HepG2 (cell line): ENCODE measurements around the gene MYBL2. TPM values are rescaled to one million over a fixed set of nuclear protein-coding genes. Genes with fewer than 3 reads are reported as not detected.

ENCODE experiments used
- ATAC-seq: fragments of 200-7000 bp; cut with Tn5 transposase; 3 replicates; pipeline ENCODE4 v1.9.1; 2020; ENCODE audit warnings: mild to moderate bottlenecking, moderate library complexity
- BruUV-seq: library from RNA; stranded (reverse); fragments of 400-500 nt; replicated peaks from 2 replicates; lab custom pipeline; 2021; lab: Mats Ljungman, UMichigan
- CTCF ChIA-PET: fragments of 300-600 bp; formaldehyde crosslinking; extraction: SDS; loops from one replicate; lab custom pipeline; 2021; ENCODE audit warnings: low total read pairs, inconsistent platforms, low intra/inter-chr PET ratio; lab: Yijun Ruan, JAX
- POLR2A ChIA-PET: fragments of 350-600 bp; sonication (Branson Sonifier 250); formaldehyde crosslinking; loops from one replicate; lab custom pipeline; 2020; ENCODE audit warnings: antibody characterized with exemption, inconsistent platforms; lab: Yijun Ruan, JAX
- DNase-seq: peaks from one replicate; pipeline ENCODE4 v3.0.0-alpha.2; 2015; ENCODE audit warnings: low spot score
- FAIRE-seq: peaks from 3 replicates; lab custom pipeline; 2011; peaks lifted over from hg19 to GRCh38; lab: Jason Lieb, UNC
- H2AFZ ChIP-seq: one replicate; pipeline ENCODE4 v1.6.1; 2011; ENCODE audit warnings: low read length, inconsistent platforms
- H3K27ac ChIP-seq: fragments of 300-600 bp; 3 replicates; pipeline ENCODE4 v1.8.0; 2011; ENCODE audit warnings: mixed run types, mild to moderate bottlenecking, mixed read lengths, low read length, inconsistent platforms; ENCODE audit not compliant: insufficient read depth; ENCODE audit errors: extremely low read length
- H3K27me3 ChIP-seq, 2 experiments: fragments of 200-600 bp in 1 of 2; 2 replicates in 1 of 2; 3 replicates in 1 of 2; pipeline versions ENCODE4 v1.6.0 to v1.8.0; 2011; ENCODE audit warnings: low read length in 2 of 2, mild to moderate bottlenecking in 2 of 2, moderate library complexity in 2 of 2, inconsistent platforms in 1 of 2; ENCODE audit not compliant: insufficient read depth in 2 of 2, control insufficient read depth in 1 of 2
- H3K36me3 ChIP-seq, 2 experiments: fragments of 200-600 bp in 1 of 2; replicated peaks in 1 of 2; 2 replicates in 1 of 2; 3 replicates in 1 of 2; pipeline versions ENCODE4 v1.5.1 to v1.8.0; 2011; ENCODE audit warnings: low read length in 2 of 2, inconsistent platforms in 1 of 2; ENCODE audit not compliant: insufficient read depth in 2 of 2, control insufficient read depth in 1 of 2
- H3K4me1 ChIP-seq: 2 replicates; pipeline ENCODE4 v1.5.1; 2012; ENCODE audit warnings: low read length, inconsistent platforms; ENCODE audit not compliant: insufficient read depth
- H3K4me2 ChIP-seq: 2 replicates; pipeline ENCODE4 v1.6.0; 2011; ENCODE audit warnings: low read depth, low read length, inconsistent platforms
- H3K4me3 ChIP-seq, 3 experiments: fragments of 200-600 bp in 1 of 3; sonication (generic), shearing (Covaris generic) in 1 of 3; replicated peaks in 1 of 3; 2 replicates each; pipeline ENCODE4 v1.5.1; 2011 to 2016; ENCODE audit warnings: low read length in 3 of 3, inconsistent platforms in 2 of 3, low read depth in 2 of 3, mild to moderate bottlenecking in 2 of 3, control low read depth in 1 of 3, mixed read lengths in 1 of 3; ENCODE audit not compliant: insufficient read depth in 1 of 3
- H3K79me2 ChIP-seq: one replicate; pipeline ENCODE4 v1.6.1; 2011; ENCODE audit warnings: low read length, inconsistent platforms; ENCODE audit not compliant: insufficient read depth
- H3K9ac ChIP-seq: 2 replicates; pipeline ENCODE4 v1.6.0; 2011; ENCODE audit warnings: mild to moderate bottlenecking, low read depth, low read length, inconsistent platforms; ENCODE audit not compliant: insufficient read depth
- H3K9me3 ChIP-seq: 2 replicates; pipeline ENCODE4 v1.5.1; 2012; ENCODE audit warnings: mild to moderate bottlenecking, low read length
- H4K20me1 ChIP-seq: 2 replicates; pipeline ENCODE4 v1.6.0; 2011; ENCODE audit warnings: inconsistent platforms, mild to moderate bottlenecking, low read length, moderate library complexity; ENCODE audit not compliant: insufficient read depth
- IRF9 ChIP-seq: sonication (generic); formaldehyde crosslinking; IDR thresholded peaks from 2 replicates; pipeline ENCODE4 v1.8.0; 2022; ENCODE audit warnings: missing genetic modification reagents, mild to moderate bottlenecking, borderline replicate concordance
- MNT ChIP-seq: fragments of 450-650 bp; IDR thresholded peaks from 2 replicates; pipeline ENCODE4 v1.6.1; 2016
- ZNF720 ChIP-seq: sonication (generic); formaldehyde crosslinking; IDR thresholded peaks from 2 replicates; pipeline ENCODE4 v1.4.0; 2020; ENCODE audit warnings: missing genetic modification reagents
- ZUFSP ChIP-seq: sonication (generic); formaldehyde crosslinking; IDR thresholded peaks from 2 replicates; pipeline ENCODE4 v1.9.0; 2021; ENCODE audit warnings: missing genetic modification reagents, mild to moderate bottlenecking, borderline replicate concordance
- WGBS: methylation state at CpG from one replicate; pipeline ENCODE4 v1.1.6; 2017; ENCODE audit warnings: low lambda C conversion rate; 5-methylcytosine and 5-hydroxymethylcytosine counted together
- in situ Hi-C: cut with HindIII; loops from 2 replicates; pipeline ENCODE4 v1.10.0; 2017; ENCODE audit warnings: low pct_unique_long_range_greater_than_20kb; ENCODE audit not compliant: extremely low pct_ligation_motif_present
- intact Hi-C: fragments of 100-400 bp; cut with micrococcal nuclease; formaldehyde crosslinking; loops from one replicate; pipeline ENCODE4 v1.10.0; 2022; ENCODE audit not compliant: unreplicated experiment
- polyA plus RNA-seq, 8 experiments: library from polyadenylated mRNA; depleted of rRNA in 3 of 8; stranded (reverse) in 7 of 8; unstranded in 1 of 8; fragments of >200 nt; fragmentation: Illumina TruSeq in 4 of 8; extraction: Trizol in 4 of 8; gene quantifications; 2 replicates each; pipeline versions ENCODE4 v1.2.1 to v1.2.3, GENCODE V29; 2011 to 2016; ENCODE audit warnings: low read depth in 4 of 8, missing spikeins in 1 of 8, mixed read lengths in 1 of 8; ENCODE audit not compliant: insufficient read depth in 1 of 8
- total RNA-seq, 5 experiments: library from RNA; depleted of rRNA; stranded (reverse); fragments of >200 nt; fragmentation: Illumina TruSeq; extraction: Trizol; gene quantifications; 2 replicates each; pipeline ENCODE4 v1.2.3, GENCODE V29; 2016; ENCODE audit warnings: low read depth in 1 of 5

The MYBL2 gene
- total and polyA plus RNA-seq, 2 of the 13 experiments (the other 11 are each of a cell fraction or from before 2014, with no cell fraction given): 11.9 to 66.2 TPM

GRCh38 chr20:43723186-43723585 is 56.3 kb downstream of the MYBL2 start:
- no peak overlapping the region for H3K9ac ChIP-seq
- no peak for ATAC-seq
- in situ Hi-C loops: no loop called here
- no peak overlapping the region for H3K4me2 ChIP-seq
- TF ChIP-seq IRF9 (CRISPR knock-in tag): no peak
- no peak for TF ChIP-seq ZUFSP (CRISPR knock-in tag)
- no peak for TF ChIP-seq ZNF720 (CRISPR knock-in tag)
- peak; percentile 45; the same call in 1 of the 2 replicates for TF ChIP-seq MNT
- TF ChIP-seq, all 625 proteins: peak for 1
- no peak for DNase-seq
- ChIA-PET POLR2A (no interaction called here), CTCF (no interaction called here)
- Histone ChIP-seq H3K4me3 (no peak overlapping the region), H3K79me2 (no peaks in the 10 kb centered on the region), H3K27me3 (peaks cover 0 to 15% of the 10 kb centered on the region in 2 experiments; a peak in 1 of 5 replicates), H4K20me1 (no peaks in the 10 kb centered on the region), H3K36me3 (no peaks in the 10 kb centered on the region), H2AFZ (no peak overlapping the region), H3K27ac (no peak overlapping the region), H3K9me3 (no peaks in the 10 kb centered on the region), H3K4me1 (peaks cover 48% of the 10 kb centered on the region)
- intact Hi-C loops: loop anchor here (10.0 kb wide), 1 partner anchor 482 kb away; no protein-coding TSS in a partner anchor
- WGBS: 12% methylated on average over 4 of the region's 4 CpGs
- FAIRE-seq: no peak
- BruUV-seq: no TSS peak
